Stimulated activated CD8-positive, alpha-beta memory T cell treated with anti-CD3 and anti-CD28 coated beads, Interleukin-4, amount 100 ng/mL, for 4 hours (primary cell): ENCODE measurements around the gene DAO.
"Not testable (repeated sequence)": the region's sequence is repeated elsewhere in the genome, so short reads cannot be mapped to it uniquely, and the experiment has no call there.

Experiments used
- DNase-seq, 2 donors: peaks; one replicate each; pipeline ENCODE4 v3.0.0-alpha.2; 2020; ENCODE audit warnings: low read depth in 2 of 2, low spot score in 1 of 2

The DAO gene

DNA sequence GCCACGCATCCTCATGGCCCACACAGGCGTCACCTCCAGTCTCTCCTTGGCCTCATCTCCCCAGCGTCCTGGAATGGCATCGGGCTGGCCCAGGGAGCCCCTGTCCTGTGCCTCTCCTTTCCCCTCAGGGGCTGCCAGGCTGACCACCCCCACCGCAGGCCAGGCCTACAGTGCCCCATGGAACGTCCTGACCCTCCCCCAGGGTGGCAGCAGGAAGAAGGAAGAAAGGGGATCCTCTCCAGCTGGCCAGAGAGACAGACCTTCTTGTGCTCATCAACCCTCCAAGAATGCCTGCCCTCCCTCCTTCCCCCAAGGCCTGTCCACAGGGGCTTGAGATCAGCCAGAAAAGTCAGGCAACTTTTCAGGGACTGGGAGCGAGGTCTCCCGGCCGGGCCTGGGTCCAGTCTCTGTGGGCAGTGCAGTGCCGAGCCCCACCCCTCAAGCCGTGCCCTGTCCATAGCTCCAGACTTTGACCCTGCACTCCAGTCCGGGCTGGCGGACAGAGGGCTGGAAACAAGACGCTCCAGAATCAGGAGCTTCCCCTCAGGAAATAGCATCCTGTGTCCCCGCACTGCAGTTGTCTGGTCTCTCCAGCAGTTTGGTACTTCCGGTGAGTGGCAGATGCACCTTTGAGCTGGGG lies at the start of gene DAO:
Gene DAO (plus strand): TSS at position 478 of the 640 bp plus-strand sequence. CDS start 4,915 bp downstream, outside the sequence.
- DNase-seq = no peak

DNA sequence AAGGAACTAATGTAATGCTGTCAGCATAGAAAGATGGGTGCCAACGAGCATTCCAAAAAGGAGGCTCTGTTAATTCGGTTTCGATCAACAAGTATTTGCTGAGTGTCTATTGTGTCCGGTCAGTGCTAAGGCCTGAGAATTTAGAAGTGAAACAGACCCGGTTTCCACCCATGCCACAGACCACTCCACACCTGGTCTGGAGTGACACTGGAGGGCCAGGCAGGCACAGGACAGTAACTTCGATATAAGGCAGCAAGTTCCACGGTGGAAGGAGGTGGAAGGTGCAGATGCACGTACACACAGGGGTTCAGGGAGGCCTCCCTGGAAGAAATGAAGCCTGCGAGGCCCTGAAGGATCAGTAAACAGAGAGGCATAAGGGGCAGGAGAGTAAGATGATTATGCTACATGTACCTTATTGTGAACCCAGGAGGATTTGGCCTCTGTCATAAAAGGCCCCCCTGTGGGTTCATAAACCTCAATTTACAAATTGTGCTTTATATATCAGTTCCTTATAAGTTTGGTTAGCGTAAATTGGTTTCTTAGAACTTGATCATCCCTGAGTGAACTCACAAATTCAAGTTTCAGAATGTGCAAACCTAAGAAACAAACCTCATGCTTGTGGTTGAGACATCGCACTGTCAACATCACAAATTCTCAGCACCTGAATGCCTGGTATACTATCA lies 48.4 kb upstream of the DAO start:
- no peak for DNase-seq

DNA sequence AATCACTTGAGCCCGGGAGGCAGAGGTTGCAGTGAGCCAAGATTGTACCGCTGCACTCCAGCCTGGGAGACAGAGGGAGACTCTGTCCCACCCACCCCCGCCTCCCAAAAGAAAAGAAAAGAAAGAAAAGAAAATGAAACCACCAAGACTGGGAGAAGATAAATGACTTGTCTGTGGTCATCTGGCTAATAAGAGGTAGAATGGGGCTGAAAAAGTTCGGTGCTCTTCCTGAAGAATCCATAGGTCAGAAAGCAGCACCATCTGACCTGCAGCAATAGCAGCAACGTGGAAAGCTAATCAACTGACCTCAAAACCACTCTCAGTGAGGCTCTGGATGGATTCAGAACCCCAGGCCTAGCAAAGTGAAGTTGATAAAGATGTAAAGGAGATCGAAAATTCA lies 47.7 kb upstream of the DAO start:
- no peak for DNase-seq

DNA sequence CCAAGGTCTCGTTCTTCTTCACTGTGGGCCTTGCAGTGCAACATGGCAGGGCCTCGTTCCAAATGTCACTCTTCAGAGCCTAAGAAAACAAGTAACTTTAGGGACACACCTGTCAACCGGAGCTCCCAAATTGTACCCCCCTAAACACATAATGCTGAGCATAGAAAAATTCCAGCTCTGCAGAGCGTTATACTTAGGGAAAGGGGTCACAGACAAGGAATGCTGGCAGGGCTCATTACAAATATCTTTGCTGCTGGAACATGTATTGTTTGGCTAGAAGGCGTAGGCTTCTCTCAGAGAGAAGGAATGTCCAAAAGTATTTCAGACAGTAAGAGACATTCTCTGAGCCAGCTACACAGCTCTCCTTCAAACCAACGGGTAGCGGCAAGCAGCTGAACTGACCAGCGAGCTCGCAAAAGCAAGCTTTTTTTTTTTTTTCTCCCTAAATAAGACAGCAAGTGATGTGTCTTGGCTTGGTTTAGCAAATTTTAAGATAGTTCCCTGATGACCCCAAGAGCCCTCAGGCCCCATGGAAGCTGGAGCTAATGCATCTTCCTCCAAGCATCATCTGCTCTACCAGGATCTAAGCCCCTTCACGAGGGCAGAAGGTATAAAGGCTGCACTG lies 47.0 kb upstream of the DAO start:
- DNase-seq = no peak

DNA sequence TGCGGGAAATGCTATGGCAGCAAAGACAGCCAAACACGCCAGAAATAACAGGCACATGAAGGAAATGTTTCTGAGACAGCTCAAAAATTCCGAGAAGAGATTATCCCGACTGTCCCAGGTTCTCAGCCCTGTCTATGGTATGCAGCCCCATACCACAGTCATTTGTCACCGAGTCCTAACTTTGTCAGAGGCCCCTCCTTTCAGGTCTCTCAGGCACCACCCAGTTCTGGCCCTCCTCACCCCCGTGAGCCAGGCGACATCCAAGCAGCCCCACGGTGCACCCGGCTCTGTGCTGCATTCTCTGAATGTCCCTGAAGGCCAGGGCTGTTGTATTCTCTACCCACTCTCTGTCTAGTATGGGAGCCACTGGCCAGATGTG lies 46.5 kb upstream of the DAO start:
- DNase-seq = no peak

DNA sequence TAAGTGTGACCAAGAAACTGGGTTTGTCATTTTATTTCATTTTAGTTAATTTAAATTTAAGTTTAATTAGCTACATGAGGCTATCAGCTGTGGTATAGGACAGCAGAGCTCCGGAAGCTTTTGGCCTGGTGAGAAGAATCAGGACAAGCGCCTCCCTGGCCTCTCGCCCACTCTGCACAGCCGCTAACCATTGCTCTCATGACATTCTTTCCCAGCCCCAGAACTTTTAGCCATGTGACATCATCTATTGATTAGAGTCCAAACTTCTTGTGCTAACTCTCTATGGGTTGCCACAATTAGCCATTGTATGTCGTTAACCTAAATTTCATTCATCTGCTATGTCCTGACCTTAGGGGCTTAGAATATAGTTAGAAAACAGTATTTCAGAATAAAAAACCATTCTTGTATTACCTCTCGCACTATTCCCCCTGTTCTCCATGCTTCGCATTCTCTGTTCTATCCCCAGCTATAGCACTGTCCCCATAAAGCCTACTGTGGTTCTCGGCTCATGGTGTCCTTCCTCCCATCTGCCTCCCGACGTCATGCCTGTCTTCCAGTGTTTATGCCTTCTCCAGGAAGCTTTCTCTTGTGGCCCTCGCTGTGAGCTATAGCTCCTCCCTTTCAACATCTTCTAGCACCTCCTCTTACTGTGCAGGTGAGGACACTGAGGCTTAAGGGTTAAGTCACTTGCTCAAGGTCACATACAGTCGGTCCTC lies 46.0 kb upstream of the DAO start:
- DNase-seq = no peak

DNA sequence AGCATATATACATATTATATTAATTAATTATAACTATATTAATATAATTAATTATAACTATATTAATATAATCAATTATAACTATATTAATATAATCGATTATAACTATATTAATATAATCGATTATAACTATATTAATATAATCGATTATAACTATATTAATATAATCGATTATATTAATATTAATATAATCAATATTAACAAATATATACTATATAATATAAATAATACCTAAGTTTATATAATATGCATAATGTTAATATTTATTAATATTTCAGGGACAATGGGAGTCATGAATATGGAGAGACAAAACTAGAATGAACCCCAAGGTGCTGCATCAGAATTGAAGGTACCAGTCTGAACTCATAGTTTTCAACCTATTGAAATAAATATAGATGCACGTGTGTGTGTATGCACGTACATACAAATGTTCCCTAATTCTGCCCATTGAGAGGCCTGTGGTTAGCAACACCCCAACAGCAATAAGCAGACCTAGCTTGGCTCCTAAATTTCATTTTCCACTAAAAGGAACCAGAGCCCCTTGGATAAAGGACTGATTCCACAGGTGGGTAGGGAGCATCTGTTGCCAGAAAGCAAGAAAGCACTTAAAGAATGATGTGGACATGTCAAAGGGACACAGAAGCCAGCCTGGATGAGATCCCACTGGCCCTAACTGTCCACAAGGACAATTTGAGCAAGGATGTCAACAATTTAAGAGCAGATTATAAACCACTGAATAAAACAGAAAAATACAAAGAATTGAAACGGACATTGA lies 43.8 kb upstream of the DAO start:
- DNase-seq = no peak

DNA sequence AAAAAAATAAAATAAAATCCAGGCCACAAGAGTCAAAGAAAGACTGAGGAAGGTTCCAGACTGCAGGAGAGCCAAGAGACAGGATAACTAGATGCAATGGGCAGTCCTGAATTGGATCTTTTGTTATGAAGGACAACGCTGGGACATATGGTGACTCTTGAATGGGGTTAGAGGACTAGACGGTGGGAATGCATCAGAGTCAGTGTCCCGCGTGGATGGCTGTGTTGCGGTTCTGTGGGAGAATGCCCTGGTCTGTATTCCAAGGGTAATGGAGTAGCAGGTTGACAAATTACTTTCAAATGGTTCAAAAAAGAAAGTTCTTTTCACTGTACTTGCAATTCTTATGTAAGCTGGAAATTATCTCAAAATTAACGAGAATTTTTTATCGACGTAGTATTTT lies 42.7 kb upstream of the DAO start:
- no peak for DNase-seq

DNA sequence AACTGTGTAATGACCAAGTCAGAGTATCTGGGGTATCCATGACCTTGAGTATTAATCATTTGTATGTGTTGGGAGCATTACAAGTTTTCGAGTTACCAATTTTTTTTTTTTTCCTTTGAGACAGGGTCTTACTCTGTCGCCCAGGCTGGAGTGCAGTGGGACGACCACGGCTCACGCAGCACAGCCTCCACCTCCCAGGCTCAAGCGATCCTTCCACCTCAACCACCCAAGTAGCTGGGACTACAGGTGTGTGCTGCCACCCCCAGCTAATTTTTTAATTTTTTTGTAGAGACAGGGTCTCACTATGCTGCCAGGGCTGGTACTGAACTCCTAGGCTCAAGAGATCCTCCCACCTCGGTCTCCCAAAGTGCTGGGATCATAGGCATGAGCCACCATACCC lies 42.2 kb upstream of the DAO start:
- DNase-seq = no peak

DNA sequence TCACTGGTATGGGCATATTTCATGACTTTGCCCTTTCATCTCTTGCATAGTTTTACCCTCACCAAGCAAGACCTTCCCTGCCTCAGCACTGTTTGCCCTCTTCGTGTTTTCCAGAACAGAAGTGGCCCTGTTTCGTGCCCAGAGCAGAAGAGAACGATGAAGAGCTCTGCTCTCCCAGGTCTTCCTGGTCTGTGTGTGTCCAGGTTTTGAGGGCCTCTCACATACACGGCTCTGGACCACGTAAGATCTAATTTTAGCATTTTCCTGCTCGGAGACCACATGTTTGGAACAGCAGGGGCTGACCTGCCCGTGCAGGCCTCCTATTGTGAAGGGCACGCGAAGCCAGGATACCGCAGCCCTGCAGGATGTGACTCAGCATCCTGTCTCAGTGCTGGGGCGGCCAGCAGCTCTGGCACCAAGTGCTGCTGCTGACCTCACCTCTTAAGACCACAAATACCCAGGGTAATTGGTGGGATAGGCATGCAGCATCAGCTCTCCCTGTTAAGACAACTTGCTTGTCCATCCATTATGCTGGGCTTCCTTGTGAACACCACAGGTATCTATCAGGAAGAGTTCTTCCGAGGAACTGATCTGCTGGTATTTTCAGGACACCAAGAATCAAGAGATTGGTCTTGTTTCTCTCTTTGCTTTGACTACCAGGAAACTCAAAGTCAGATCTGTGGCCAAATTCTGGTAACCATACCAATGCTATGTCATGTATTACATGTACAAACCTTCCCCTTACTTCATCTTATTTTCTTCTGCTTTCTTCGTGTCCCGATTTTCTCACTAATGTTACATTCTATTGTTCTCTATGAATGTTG lies 41.5 kb upstream of the DAO start:
- DNase-seq = peak; percentile 39 to 68

DNA sequence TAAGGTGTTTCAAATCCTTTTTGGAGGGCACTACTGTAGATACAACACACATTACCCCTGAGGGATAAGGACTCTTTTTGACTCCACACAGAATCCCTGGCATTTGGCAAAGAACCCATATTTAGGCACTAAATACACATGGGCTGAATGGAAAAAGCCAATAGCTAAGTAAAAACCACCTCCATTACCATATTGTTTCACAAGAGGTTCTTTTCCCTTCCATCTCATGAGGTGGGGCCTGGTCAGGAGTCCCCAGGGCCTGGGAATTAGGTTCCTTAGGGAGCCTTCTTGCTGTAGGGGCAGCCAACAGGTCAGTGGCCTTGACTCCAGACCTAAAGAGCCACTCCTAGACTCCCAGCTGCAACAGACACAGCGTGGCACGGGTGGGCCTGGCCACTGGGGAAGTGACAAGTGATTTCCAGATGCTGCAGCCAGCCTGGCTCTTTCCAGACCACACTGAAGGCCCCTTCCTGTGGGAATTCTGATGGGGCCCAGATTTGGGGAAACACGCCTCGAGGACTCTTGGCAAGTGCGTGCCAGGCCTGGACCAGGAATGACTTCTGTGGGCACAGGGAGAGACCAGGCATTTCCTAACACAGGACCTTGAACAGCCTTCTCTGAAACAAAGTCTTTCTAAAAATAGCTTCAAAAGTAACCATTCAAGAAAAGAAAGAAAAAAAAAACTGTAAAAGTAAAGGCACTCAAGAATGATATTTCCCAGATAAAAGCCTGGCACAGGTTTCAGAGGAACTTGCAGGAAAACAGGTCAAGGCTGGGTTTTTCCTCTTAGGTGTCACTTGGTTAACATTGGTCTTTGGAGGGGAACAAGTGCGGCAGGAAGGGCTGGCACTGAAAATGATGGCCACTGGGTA lies 40.6 kb upstream of the DAO start:
- no peak for DNase-seq

DNA sequence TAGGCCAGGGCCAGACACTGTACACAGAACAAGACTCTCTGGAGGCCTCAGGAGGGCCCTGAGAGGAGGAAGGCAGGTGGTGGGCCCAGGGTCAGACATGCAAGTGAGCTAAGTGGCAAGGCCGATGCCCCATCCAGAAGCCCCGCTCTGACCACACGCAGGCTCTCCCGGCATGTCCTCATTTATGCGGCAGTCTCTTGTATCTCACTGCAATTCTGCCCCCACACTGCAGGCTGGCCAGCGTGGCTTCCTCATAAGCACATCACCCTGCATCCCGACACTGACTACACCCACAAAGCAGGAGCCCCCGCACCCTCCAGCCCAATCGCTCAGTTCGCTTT lies 40.0 kb upstream of the DAO start:
- DNase-seq = no peak

DNA sequence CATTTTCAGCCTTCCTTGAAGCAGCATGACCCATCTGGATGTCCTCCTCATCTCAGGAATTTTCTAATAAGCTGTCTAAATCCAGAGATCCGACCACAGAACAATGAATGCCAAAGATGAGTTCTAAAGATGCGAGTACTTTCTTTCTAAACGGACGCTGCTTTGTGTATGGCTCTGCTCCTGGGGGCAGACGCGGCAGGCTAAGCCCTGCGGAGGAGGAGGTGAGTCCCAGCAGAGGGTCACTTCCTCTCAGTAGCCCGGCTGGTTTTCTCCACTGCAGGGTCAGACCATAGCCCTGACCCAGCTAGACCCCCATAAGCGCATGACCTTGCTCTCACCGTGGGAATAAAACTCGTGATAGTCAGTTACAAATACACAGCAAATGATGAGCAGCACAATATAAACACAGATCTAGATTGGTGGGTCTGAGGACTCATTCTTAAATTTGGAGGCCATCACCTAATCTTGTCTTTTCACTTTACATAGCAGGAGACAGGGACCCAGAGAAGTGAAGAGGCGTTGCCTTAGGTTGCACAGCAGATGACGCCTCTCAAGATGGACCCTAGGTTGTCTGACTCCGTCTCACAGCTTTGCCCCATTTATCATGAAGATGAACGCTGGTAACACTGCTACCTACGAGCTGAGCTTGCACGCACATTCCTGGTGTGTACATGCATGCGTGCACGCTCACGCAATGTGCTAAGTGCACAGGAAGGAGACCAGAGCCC lies 39.1 kb upstream of the DAO start:
- DNase-seq = no peak

DNA sequence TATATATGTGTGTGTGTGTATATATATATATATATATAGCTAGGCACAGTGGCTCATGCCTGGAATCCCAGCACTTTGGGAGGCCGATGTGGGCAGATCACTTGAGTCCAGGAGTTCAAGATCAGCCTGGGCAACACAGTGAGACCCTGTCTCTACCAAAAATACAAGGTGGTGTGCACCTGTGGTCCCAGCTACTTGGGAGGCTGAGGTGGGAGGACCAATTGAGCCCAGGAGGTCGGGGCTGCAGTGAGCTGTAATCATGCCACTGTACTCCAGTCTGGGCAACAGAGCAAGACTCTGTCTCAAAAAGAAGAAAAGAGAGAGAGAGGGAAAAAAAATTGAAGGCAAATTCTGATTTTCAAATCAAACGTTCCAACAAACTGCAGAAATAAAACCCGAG lies 38.1 kb upstream of the DAO start:
- not testable (repeated sequence) for DNase-seq

DNA sequence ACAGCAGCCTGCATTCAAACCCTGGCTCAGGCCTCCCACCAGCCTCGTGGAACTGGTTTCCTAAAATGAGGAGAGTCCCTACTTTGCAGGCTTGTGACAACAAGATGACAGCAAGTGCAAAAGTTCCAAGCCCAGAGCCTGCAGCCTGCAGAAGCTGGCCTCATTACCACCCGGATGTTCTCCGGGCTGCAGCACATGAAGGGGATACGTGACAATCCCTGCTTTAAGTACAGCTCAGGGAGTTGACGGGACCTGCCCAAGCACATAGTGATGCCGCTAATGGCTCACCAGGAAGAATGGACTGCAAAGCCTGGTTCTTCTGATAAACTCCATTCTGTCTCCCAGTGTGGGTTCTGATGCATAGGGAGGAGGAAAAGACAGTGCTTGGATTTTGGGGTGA lies 37.5 kb upstream of the DAO start:
- DNase-seq = no peak

DNA sequence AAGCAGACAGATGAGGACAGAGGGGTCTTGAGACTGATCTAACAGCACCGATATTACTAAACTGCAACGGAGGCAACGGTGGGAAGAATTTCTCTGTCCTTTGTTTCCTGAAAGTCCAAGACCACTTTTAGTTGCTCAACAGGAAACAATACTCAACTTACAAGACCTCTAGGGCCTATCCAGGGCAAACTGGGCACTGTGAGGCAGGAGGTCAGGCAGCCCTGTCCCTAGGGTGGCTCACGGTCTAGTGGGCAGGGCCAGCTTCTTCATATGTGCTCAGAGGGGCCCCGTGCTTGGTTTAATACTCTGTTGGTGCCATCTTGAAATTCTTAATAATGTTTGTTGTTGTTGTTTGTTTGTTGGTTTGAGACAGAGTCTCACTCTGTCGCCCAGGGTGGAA lies 36.7 kb upstream of the DAO start:
- no peak for DNase-seq

DNA sequence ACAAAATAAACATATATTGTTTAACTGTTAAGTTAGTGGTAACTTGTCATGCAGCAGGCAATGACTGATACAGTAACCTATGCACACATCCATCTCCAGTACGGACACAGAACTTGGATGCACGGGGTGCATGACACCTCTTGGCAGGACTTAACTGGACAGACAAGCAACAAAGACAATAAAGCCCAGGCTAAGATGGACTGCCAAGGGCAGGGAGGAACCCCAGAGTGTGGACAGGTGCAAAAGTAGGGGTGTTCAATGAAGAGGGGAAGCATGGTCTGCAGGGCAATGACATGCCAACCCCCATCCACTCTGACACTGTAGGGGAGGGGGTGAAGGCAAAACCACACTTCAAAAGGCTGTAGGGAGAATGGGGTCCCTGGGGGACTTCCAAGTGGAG lies 34.2 kb upstream of the DAO start:
- no peak for DNase-seq

DNA sequence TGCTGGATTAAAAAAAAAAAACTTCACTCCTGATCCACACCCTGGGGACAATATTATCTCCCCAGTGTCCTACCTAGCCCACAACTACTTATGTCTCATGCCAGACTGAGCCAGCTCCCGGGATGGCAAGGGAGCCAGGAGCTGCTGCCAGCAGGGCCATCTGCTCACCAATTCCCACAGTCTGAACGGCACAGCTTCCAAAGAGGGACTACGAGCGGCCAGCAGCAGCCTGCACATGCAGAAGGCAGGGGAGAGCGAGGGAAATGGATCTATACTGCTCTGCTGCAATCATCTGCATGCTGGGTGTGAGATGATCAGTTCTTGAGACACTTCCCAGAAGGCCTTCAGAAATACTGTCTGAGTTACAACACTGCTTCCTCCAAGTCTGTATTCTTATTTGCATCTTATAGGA lies 33.6 kb upstream of the DAO start:
- DNase-seq = no peak

DNA sequence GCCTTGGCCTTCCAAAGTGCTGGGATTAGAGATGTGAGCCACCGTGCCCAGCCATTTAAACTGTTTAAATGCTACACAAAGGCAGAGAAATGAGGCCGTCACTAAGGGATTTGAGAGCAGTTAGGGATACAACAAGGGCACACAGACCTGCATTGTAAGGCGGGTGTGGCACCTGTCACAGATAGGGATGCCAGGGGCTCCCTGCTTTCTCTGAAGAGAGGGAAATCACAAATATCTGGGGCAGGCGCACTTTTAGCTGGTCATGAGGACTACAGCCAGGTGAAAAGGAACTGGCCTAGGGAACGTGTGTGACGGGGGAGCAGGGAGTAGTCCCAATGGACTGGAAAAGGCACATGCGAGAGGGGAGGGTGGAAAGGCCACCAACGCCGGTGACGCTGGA lies 32.2 kb upstream of the DAO start:
- no peak for DNase-seq
